Ovary (tissue), 3 donors: Measurements from ENCODE around the gene APBB1IP.

Experiments used
- CTCF ChIP-seq, 3 donors: fragments of 450-650 bp in 2 of 3; fragments of 200-600 bp in 1 of 3; IDR thresholded peaks; one replicate each; pipeline versions ENCODE4 v1.5.1 to v1.8.0; 2016 to 2022; ENCODE audit warnings: antibody characterized with exemption in 3 of 3, mild to moderate bottlenecking in 1 of 3
- EP300 ChIP-seq: sonication (generic); formaldehyde crosslinking; IDR thresholded peaks from one replicate; pipeline ENCODE4 v1.6.1; 2017; ENCODE audit warnings: antibody characterized with exemption
- POLR2A ChIP-seq: fragments of 450-650 bp; IDR thresholded peaks from one replicate; pipeline ENCODE4 v1.6.1; 2017; ENCODE audit warnings: antibody characterized with exemption, mild to moderate bottlenecking, moderate library complexity
- donor health status: DM: no; HTN: no; CAD: no.

- no peak for TF ChIP-seq CTCF (IDR thresholded peaks at IDR 0.05)
- no peak for TF ChIP-seq EP300
- no peak for TF ChIP-seq POLR2A
These were observed 82.4 kb downstream of the APBB1IP start for GRCh38 chr10:26520575-26520974.
